GF-D8 (cell line): ENCODE data around the gene SEMA6A.
A peak's percentile ranks its signal among the peaks of the same experiment; 100 is the strongest.
"Not testable (repeated sequence)": the region's sequence is repeated elsewhere in the genome, so short reads cannot be mapped to it uniquely, and the experiment has no call there.

Source experiments
- DNase-seq: peaks from one replicate; lab custom pipeline; 2025; lab: John Stamatoyannopoulos, UW

The SEMA6A gene

DNA sequence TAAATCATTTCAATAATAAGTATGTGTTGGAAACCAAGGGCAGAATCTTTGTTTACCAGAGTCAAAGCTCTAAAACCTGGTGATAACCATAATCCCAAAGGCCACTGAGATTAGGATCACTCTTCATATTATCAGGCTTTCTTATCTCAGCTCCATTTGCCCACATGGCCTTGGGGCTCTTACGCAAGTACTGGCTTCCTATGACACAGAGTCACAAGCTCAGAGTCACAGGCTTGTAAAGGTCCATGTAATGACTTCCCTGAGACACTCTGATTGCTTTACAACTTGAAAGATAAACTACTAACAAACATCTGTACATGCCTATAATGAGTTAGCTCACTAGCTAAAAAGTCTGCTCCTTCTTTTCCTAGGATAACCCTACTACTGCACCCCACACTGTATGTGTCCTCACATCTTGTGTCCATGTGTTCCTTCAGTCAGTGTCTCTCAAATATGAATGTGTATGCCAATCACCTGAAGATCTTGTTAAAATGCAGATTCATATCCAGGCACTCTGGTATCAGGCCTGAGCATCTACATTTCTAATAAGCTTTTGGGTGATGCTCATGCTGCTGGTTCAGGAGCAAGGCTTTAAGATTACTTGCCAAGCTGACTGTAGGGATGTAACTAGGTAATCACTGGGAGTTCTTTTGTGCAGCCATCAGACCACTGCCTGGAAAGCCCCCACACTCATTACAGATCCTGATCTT is 28.4 kb downstream of the SEMA6A start:
- DNase-seq: peak; percentile 28

DNA sequence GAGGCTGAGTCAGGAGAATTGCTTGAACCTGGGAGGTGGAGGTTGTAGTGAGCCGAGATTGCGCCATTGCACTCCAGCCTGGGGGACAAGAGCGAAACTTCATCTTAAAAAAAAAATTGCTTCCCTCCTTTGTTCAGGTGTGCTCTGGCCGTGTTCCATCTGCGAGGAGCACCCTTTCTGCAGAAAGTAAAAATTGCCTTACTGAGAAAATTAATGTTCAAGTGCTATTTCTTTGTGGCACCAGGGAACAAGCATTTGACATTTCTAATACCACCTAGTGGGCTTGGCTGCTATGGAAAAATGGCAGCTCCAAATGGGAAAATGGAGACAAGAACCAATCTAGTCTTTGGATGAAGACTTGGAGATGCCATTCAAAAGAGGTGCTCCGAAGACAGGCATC is 29.2 kb downstream of the SEMA6A start:
- not testable (repeated sequence) for DNase-seq

DNA sequence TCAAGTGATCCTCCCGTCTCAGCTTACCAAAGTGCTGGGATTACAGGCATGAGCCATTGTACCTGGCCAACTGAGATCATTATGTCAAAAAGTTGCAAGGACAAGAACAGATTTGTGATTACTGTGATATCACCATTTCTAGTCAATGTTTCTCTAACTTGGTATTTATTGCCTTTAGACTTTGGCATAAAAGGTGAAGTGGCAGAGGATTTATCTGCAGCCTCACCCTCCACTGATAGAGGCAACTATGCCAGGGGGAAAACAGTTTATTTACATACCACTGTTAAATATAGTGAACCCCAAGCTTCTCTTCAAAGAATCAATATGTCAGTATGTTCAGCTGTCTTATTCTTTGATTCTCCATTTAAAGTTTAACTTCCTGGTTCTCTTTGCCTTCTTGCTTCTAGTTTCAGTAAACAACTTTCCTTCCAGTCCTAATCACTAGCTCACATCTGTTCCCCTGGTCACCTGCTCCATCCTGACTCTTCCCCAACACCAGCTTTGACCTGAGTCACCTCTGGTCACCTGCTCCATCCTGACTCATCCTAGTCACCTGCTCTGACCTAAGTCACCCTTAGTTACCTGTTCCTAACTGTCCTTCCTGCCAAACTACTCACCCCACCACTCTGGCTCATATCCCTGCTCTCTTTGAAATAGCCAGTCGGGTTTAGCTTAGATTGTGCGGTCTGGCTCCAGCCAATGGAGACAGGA is 29.9 kb downstream of the SEMA6A start:
- no peak for DNase-seq

DNA sequence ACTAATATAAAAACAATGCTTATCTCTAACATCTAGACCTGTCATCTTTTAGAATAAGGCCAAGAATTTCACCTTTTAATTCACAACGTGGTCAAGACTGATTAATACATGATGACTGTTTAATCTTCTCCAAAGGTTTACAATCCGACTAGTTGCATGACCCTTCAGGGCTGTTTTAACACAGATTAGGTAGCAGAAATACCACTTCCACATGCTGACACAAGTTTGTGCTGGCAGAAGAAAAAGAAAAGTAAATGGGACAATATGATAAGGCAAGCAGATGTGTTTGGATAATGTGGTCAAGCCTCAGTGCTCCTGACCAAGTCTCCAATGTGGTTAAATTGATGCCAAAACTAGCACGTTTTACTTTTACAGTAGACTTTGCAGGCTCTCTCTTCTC is 31.1 kb downstream of the SEMA6A start:
- peak; percentile 2 for DNase-seq

DNA sequence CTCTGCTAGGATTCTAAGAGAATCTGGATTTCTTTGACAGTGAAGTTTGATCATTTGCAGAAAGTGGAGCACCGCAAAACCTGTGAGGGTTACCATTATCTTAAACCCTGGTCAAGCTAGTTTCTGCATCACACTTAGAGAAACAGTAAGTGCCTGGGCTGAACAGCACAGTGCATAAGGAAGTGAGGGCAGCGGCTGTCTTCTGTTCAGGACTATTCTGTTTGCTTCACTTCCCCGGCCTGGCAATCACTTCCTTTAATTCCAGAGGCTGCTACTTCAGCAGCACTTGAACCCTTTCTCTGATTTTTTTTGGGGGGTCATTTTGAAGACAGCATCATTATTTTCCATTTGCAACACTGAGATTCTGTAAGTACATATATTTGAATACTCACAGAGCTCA is 32.0 kb downstream of the SEMA6A start:
- no peak for DNase-seq

DNA sequence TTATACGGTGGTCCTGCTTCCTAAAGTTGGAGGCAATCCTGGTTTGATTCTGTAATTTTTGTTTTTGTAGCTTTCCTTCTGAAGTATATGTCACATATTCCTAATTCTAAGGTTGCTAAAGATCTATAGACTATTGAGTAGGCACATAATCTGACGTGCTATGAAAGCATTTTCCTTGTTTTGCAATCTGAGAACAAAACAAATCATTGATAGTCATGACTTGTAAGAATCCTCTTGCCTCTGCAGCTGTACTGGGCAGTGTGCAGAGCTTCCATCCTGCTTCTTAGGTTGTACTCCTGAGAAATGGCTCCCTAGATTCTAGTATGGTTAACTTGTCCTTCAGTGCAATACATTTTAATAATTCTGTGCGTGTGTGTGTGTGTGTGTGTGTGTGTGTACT is 35.4 kb downstream of the SEMA6A start:
- DNase-seq: no peak

DNA sequence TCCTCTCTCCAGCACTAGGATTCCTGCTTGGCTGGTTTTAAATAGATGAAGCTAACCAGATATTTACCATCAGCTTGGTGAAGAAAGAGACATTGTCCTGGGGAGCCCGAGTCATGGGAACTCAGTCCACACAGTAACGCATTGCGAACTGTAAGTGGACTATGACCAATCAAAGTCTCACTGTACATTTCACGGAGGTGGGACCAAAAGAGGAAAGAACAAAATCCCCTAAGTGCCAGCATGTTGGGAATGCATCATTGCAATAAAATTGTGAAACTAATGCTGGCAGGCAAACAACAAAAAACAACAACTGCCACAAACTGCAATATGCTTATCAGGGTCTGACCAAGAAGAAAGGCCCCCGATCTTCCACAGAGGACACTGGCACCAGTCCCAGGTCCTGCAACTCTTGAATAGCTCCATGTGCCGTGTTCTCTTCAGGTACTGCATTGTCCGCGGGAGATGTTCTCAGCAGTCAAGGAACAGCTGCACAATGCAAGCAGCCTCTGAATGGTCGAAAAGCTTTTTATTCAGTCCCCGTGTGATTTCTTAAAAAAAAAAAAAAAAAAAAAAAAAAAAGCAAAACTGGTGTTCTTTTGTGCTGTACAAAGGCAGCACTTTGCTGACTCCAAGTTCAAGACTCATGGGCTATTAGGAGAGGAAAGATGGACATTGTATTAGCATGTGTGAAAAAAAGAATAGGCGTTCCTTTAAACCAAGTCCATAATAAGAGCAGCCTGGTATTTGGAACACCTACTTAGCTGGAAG is 38.1 kb downstream of the SEMA6A start:
- DNase-seq: no peak

DNA sequence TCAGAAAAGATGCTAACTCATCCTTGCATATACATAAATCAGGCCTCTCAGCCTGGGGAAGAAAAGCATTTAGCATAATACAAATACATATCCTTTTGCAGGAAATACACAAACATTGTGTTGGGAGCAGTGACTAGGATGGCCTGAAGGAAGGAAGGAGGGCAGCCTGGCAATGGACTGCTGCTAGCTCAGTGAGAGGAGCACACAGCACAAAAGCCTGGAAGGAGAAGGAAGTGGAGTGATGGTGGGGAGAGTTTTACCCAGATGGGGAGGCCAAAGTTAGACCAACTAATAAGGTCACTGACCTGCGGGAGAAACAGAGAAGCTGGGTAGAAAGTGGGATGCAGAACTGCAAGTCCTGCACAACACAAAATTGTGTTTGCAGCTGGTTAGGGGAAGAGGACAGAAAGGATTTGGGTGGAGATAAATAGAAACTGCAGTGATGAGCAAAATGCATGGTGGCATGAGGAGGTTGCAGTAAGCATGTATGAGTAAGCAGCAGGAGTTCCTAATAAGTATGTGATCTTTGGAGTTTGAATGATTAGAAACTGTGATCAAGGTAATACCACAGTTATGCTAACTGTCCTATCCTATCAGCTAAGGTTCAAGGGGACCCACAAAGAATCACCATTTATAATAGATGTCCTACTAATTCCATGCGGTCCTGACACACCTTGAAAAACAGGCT is 39.5 kb downstream of the SEMA6A start:
- no peak for DNase-seq

DNA sequence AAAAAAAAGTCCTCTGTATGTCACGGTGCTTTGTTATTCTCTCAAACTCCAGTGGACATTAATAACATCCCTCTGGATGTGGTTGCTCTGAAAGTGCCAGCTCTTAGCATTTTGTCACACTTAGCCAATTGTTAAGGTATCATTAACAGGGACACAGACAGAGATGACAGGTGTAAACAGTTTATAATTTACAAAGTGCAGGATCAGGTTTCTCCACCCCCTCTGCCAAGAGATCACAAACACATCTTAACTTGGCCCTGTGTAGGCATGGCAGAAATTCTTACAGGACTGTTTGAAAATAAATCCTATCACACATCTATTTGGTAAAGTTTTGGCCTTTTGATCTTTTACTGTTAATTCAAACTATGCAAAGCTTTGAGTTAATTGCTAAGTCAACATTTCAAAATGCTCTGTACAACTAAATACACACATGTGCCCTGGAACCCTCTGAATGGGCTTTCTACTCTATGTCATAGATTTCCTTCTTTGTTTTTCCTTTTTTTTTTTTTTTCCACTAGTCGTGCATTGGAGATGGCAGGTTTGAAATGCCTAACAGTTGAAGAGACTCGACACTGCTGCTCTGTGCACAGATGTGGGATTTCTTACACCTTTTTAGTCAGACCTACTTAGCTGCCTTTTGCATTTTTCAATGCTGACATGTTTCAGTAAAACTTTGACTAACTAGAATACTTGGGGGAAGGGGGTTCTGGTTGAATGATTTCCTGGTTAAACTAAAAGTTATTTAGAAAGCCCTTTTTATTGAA is 41.7 kb downstream of the SEMA6A start:
- no peak for DNase-seq

DNA sequence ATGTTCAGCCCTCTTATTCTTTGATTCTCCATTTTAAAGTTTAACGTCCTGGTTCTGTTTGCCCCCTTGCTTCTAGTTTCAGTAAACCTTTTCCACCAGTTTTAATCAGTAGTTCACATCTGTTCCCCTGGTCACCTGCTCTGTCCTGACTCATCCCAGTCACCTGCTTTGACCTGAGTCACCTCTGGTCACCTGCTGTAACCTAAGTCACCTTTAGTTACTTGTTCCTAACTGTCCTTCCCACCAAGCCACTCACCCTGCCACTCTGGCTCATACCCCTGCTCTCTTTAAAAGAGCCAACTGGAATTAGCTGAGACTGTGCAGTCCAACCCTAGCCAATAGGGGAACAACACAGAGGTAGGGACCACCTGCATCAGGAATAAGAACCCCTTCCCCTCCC is 43.0 kb downstream of the SEMA6A start:
- no peak for DNase-seq

DNA sequence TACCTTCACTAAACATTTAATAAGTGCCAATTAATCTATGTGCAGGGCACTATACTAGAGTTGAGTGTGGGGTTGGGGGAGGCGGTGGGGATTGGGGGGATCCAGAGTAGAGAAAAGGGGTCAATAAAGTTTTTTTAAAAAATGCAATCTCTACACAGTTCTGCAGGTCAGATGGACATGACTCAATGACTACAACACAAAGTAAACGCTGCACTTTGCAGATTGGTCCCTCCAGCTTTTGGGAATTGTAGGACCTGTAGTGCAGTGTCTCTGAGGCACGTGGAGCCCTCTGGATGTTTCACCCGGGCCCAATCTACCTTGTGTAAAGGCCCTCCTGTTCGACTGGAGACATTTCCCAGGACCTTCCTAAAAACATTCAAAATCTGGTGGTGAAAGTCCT is 43.5 kb downstream of the SEMA6A start:
- no peak for DNase-seq

DNA sequence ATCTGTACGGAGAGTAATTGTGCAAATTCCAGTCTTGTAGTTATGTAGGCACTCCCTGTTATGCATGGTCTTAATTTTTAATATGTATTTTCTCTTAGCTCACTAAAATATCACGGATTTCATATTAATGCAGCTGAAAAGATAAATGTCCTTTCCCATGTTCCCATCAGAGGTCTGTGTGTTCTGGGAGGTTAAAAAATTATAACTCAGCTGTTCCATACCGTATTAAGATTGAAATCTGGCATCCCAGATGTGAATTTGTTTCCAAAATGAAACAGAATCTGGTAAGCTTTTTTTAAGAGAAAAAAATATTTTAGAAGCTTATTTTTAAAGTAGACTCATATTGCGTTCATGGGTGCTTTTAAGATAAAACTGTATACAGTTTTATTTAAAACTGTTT is 44.3 kb downstream of the SEMA6A start:
- DNase-seq: no peak

DNA sequence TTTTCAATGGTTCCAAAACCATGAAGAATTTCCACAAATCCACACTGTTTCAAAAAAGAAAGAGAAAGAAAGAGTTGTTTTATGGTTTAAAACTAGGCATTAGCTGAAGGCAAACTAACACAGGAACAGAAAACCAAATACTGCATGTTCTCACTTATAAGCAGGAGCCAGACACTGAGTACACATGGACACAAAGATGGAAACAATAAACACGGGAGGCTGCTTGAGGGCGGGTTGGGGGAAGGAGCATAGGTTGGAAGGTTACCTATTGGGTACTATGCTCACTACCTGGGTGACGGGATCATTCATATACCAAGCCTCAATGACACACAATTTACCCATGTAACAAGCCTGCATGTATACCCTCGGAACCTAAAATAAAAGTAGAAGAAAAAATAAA is 45.0 kb downstream of the SEMA6A start:
- no peak for DNase-seq

DNA sequence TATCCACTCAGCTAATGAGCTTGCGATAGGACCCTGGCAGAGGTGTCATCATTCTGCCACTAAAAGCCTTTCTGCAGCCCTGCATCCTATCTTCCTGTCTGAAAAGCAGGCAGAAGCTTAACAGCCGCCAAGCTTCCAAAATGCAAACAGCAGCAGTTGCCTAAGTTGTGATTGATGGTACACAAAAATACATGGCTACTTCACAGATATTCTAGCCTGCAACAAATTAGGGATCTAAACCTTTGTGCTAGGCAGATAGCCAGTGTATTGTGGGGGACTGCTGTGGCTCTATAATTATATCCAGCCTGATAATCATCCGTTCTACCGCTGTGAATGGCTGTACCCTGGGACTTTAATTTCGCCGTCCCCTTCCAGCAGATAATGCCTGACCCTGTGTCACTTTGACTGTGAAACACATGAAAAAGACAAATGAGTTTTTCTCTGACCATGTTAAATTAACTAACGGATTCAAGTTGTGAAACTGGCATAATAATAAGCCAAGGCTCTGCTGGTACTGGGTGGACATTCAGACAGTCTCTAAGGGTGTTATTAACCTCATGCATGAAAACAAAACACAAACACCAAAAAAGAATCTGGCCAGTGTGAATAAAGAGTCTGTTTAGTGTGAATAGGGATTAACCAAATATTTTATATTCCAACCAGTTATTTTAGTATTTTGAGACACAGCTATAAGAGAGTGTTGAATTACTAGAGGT is 45.9 kb downstream of the SEMA6A start:
- no peak for DNase-seq

DNA sequence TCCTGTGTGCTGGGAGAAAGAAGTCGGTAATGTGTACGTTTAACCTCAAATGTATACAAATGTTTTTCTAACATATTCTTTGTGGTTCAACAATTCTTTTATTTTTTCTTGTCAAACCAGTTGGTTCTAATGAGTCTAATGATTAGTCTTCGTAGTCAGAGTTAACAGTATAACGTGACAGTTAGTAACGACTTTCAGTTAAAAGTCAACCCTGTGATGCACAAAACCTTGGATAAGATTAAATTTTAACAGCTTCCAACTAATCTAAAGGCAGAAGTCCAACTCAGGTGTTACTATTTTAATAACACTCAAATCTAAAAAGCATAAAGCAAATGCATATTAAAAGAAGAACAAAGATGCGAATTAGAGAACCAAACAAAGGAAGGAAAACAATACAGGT is 47.0 kb downstream of the SEMA6A start:
- DNase-seq: no peak

DNA sequence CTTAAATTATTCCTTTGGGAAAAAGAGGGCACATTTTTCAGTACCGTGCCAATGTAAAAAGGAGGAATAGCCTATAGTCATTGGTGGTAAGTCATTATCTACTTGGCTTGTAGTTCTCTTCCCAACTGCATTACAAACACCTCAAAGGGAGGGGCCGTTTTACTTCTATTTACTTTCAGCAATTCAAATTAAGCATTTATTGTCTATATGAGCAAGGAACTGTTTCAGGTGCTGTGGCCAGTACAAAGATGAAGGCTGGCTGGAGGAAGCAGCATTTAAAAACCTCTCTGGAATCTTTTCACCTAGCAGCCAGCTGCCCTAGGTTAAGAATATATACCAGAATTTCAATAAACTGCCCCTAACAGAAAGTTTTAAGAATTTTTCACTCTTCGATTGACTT is 48.9 kb downstream of the SEMA6A start:
- DNase-seq: no peak

DNA sequence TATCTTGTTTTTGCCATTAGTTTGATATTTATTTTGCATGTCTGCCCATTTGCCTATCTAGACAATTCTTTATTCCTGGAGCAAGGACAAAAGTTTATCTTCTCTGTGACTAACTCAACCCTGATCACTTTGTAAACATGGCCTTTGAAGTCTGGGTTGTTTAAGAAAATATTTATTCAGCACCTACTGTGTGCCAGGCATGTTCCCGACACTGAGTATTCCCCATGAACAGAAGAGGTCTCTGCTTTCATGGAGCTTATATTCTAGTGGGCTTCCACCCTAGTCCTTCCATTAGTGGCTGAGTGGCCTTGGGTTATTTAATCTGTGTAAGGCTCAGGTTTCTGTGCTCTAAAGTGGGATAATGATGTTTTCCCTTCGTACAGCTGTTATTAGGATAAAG is 49.7 kb downstream of the SEMA6A start:
- DNase-seq: no peak

DNA sequence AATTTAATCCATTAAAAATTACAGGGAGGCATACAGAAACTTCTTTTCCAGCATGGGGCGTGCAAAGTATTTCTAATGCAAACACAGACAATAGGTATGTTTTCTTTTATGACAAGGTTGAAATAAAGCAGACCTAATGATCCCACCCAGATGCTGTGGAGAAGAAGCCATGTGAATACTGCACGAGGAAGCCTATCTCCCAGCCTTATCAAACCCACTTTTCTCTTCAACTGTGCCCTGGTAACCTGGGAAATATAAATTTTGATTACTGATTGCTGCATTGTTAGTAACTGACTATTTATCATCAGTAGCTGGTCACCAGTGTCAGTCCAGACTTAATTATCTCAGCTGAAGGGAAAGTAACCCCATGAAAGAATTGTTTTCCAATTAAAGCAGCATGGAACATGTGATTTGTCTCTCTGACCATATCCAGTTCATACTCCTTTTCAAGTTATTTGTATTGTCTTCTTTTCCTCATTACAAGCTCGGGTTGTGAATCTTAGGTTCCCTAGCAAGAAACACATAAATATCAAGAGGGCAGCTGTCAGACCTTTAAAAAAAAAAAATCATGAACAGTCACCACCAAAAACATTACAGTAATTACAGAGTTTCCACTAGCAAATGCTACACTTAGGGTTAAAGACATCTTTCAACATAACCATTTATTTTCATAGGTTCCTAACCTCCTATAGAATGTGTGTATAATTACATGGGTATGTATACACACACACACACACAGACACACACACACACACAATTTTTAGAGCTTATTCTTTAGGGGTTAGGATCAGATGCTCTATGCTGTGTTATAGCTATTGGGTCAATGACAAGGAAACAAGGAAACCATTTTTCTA is 50.3 kb downstream of the SEMA6A start:
- DNase-seq: no peak

DNA sequence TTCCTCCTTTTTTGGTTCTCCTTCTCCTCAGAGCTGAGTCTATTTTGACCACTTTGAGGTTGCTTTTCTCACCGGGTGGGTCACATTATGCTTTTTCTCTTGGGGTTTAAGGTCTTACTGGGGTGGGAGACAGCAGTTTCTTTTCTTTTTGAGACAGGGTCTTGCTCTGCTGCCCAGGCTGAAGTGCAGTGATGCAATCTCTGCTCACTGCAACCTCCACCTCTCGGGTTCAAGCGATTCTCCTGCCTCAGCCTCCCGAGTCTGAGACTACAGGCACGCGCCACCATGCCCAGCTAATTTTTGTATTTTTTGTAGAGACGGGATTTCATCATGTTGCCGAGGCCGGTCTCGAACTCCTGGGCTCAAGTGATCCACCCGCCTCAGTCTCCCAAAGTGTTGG is 51.4 kb downstream of the SEMA6A start:
- DNase-seq: not testable (repeated sequence)
